HCT116 (cell line): Measurements from ENCODE around the gene FAM151B. TPM values are rescaled to one million over a fixed set of nuclear protein-coding genes. Genes with fewer than 3 reads are reported as not detected.

Experiments used
- ATAC-seq: fragments of 200-7000 bp; cut with Tn5 transposase; 2 replicates; pipeline ENCODE4 v1.9.1; 2020; ENCODE audit warnings: mild to moderate bottlenecking, moderate library complexity
- BruUV-seq: library from RNA; stranded (reverse); fragments of 400-500 nt; replicated peaks from 2 replicates; lab custom pipeline; 2021; lab: Mats Ljungman, UMichigan
- CTCF ChIA-PET: fragments of 300-600 bp; sonication (Branson Sonifier 250); formaldehyde crosslinking; loops from one replicate; lab custom pipeline; 2021; ENCODE audit warnings: antibody characterized with exemption; lab: Charles Lee
- POLR2A ChIA-PET: fragments of 300-600, 350-600 bp; sonication (Branson Sonifier 250); formaldehyde crosslinking; loops from one replicate; lab custom pipeline; 2021; ENCODE audit warnings: antibody characterized with exemption; lab: Charles Lee
- RAD21 ChIA-PET, 2 experiments: fragments of 300-600 bp; sonication (Branson Sonifier 250); formaldehyde crosslinking; loops; one replicate each; lab custom pipeline; 2023; ENCODE audit warnings: low total read pairs in 2 of 2; ENCODE audit not compliant: uncharacterized antibody in 2 of 2, unreplicated experiment in 2 of 2, low non-redundant PET in 1 of 2; lab: Charles Lee
- DNase-seq: peaks from one replicate; pipeline ENCODE4 v3.0.0-alpha.2; 2010; ENCODE audit warnings: low read depth, low spot score
- H2AFZ ChIP-seq: fragments of 200-600 bp; shearing (Covaris generic), sonication (generic); 2 replicates; pipeline ENCODE4 v1.6.1; 2017; ENCODE audit warnings: low read depth, mixed run types, mixed read lengths, antibody characterized with exemption, low read length; ENCODE audit not compliant: poor library complexity, severe bottlenecking
- H3K27ac ChIP-seq: 2 replicates; pipeline ENCODE4 v1.5.1; 2012; ENCODE audit warnings: low read depth, low read length
- H3K27me3 ChIP-seq: fragments of 200-600 bp; sonication (generic); 2 replicates; pipeline ENCODE4 v1.6.1; 2016; ENCODE audit warnings: mixed run types, low read length, mixed read lengths; ENCODE audit not compliant: insufficient read depth
- H3K36me3 ChIP-seq, 2 experiments: fragments of 200-500 bp in 1 of 2; fragments of 200-600 bp in 1 of 2; sonication (Bioruptor generic) in 1 of 2; sonication (generic) in 1 of 2; 2 replicates each; pipeline versions ENCODE4 v1.5.1 to v1.6.1; 2014 to 2016; ENCODE audit warnings: low read length in 2 of 2, inconsistent platforms in 1 of 2, mixed read lengths in 1 of 2, mixed run types in 1 of 2; ENCODE audit not compliant: insufficient read depth in 2 of 2, control insufficient read depth in 1 of 2
- H3K4me1 ChIP-seq, 2 experiments: fragments of 200-600 bp in 1 of 2; sonication (generic) in 1 of 2; 2 replicates each; pipeline versions ENCODE4 v1.5.1 to v1.6.1; 2012 to 2017; ENCODE audit warnings: low read length in 2 of 2, inconsistent platforms in 1 of 2, mild to moderate bottlenecking in 1 of 2, mixed read lengths in 1 of 2, mixed run types in 1 of 2, moderate library complexity in 1 of 2; ENCODE audit not compliant: insufficient read depth in 2 of 2, control insufficient read depth in 1 of 2
- H3K4me2 ChIP-seq: fragments of 200-600 bp; sonication (generic); 2 replicates; pipeline ENCODE4 v1.6.1; 2017; ENCODE audit warnings: mixed run types, low read length, mixed read lengths
- H3K4me3 ChIP-seq, 2 experiments: fragments of 200-600 bp in 1 of 2; sonication (generic) in 1 of 2; replicated peaks in 1 of 2; 2 replicates each; pipeline ENCODE4 v1.5.1; 2011 to 2016; ENCODE audit warnings: low read length in 2 of 2, control low read depth in 1 of 2, low read depth in 1 of 2, mild to moderate bottlenecking in 1 of 2, mixed read lengths in 1 of 2, mixed run types in 1 of 2
- H3K79me2 ChIP-seq: fragments of 200-600 bp; sonication (generic); 2 replicates; pipeline ENCODE4 v1.6.1; 2017; ENCODE audit warnings: mild to moderate bottlenecking, mixed run types, low read length, moderate library complexity, mixed read lengths; ENCODE audit not compliant: insufficient read depth
- H3K9ac ChIP-seq: fragments of 200-600 bp; sonication (generic); 2 replicates; pipeline ENCODE4 v1.6.1; 2016; ENCODE audit warnings: low read length, mixed read lengths
- H3K9me2 ChIP-seq: fragments of 200-600 bp; sonication (generic), shearing (Covaris generic); 2 replicates; pipeline ENCODE4 v1.6.1; 2017; ENCODE audit warnings: mixed run types, mild to moderate bottlenecking, moderate library complexity; ENCODE audit not compliant: insufficient read depth
- H3K9me3 ChIP-seq, 2 experiments: fragments of 200-500 bp in 1 of 2; fragments of 200-600 bp in 1 of 2; sonication (Bioruptor generic) in 1 of 2; sonication (generic) in 1 of 2; 2 replicates each; pipeline ENCODE4 v1.6.1; 2014 to 2017; ENCODE audit warnings: low read length in 2 of 2, mixed read lengths in 2 of 2, inconsistent platforms in 1 of 2, low read depth in 1 of 2, mild to moderate bottlenecking in 1 of 2, mixed run types in 1 of 2, moderate library complexity in 1 of 2; ENCODE audit not compliant: control insufficient read depth in 1 of 2, insufficient read depth in 1 of 2
- H4K20me1 ChIP-seq: fragments of 200-600 bp; sonication (generic), shearing (Covaris generic); 2 replicates; pipeline ENCODE4 v1.6.1; 2017; ENCODE audit warnings: mixed run types, mild to moderate bottlenecking, moderate library complexity; ENCODE audit not compliant: insufficient read depth
- CBX3 ChIP-seq: IDR thresholded peaks from 2 replicates; pipeline ENCODE4 v1.6.1; 2012; ENCODE audit warnings: low read depth
- CEBPB ChIP-seq: IDR thresholded peaks from 2 replicates; pipeline ENCODE4 v1.6.1; 2012; ENCODE audit warnings: low read depth
- CTCF ChIP-seq, 3 experiments: fragments of 200-600 bp in 1 of 3; sonication (generic) in 1 of 3; IDR thresholded peaks in 2 of 3; conservative IDR thresholded peaks in 1 of 3; 2 replicates each; pipeline ENCODE4 v1.5.1; 2012 to 2017; ENCODE audit warnings: low read depth in 2 of 3, low read length in 2 of 3, antibody characterized with exemption in 1 of 3, borderline replicate concordance in 1 of 3, control low read depth in 1 of 3, mild to moderate bottlenecking in 1 of 3, mixed read lengths in 1 of 3, mixed run types in 1 of 3, moderate library complexity in 1 of 3; ENCODE audit not compliant: insufficient read depth in 1 of 3
- EGR1 ChIP-seq: IDR thresholded peaks from 2 replicates; pipeline ENCODE4 v1.6.1; 2012; ENCODE audit warnings: low read depth
- EZH2phosphoT487 ChIP-seq: fragments of 200-600 bp; IDR thresholded peaks from 2 replicates; pipeline ENCODE4 v1.6.1; 2018; ENCODE audit warnings: antibody characterized with exemption, borderline replicate concordance
- FOSL1 ChIP-seq: IDR thresholded peaks from 2 replicates; pipeline ENCODE4 v1.6.1; 2012; ENCODE audit warnings: low read depth
- JUND ChIP-seq: IDR thresholded peaks from 2 replicates; pipeline ENCODE4 v1.6.1; 2012
- MAX ChIP-seq: IDR thresholded peaks from 2 replicates; pipeline ENCODE4 v1.6.1; 2012
- POLR2A ChIP-seq: IDR thresholded peaks from 2 replicates; pipeline ENCODE4 v1.7.0; 2011; ENCODE audit warnings: borderline replicate concordance; ENCODE audit not compliant: insufficient read depth, insufficient read length; ENCODE audit errors: extremely low read depth
- POLR2AphosphoS5 ChIP-seq: IDR thresholded peaks from 2 replicates; pipeline ENCODE4 v1.6.1; 2011; ENCODE audit warnings: mild to moderate bottlenecking, low read depth, low read length, moderate library complexity
- RAD21 ChIP-seq: IDR thresholded peaks from 2 replicates; pipeline ENCODE4 v1.6.1; 2012; ENCODE audit warnings: low read depth, mild to moderate bottlenecking
- REST ChIP-seq: IDR thresholded peaks from 2 replicates; pipeline ENCODE4 v1.6.1; 2012; ENCODE audit warnings: low read depth
- SIN3A ChIP-seq: IDR thresholded peaks from 2 replicates; pipeline ENCODE4 v1.6.1; 2012; ENCODE audit warnings: low read depth
- SRF ChIP-seq: IDR thresholded peaks from 2 replicates; pipeline ENCODE4 v1.6.1; 2012; ENCODE audit warnings: low read depth
- TCF7L2 ChIP-seq: IDR thresholded peaks from 2 replicates; pipeline ENCODE4 v1.7.0; 2011; ENCODE audit warnings: borderline replicate concordance, inconsistent platforms; ENCODE audit not compliant: insufficient read depth, insufficient read length; ENCODE audit errors: extremely low read depth
- YY1 ChIP-seq: IDR thresholded peaks from 2 replicates; pipeline ENCODE4 v1.6.1; 2011; ENCODE audit warnings: low read length, low read depth, moderate library complexity, mild to moderate bottlenecking; ENCODE audit not compliant: insufficient replicate concordance; ENCODE audit errors: extremely low read depth
- ZBTB33 ChIP-seq: IDR thresholded peaks from 2 replicates; pipeline ENCODE4 v1.6.1; 2011; ENCODE audit warnings: mild to moderate bottlenecking, low read length, moderate library complexity; ENCODE audit not compliant: insufficient replicate concordance; ENCODE audit errors: extremely low read depth
- ZFX ChIP-seq: fragments of 450-650 bp; IDR thresholded peaks from 2 replicates; pipeline ENCODE4 v1.6.1; 2017
- ZNF274 ChIP-seq: fragments of 200-500 bp; sonication (Bioruptor generic); IDR thresholded peaks from 2 replicates; pipeline ENCODE4 v1.6.1; 2014; ENCODE audit warnings: mild to moderate bottlenecking, low read depth, low read length, inconsistent platforms
- intact Hi-C: fragments of 100-400 bp; cut with micrococcal nuclease; formaldehyde crosslinking; loops from 2 replicates; pipeline ENCODE4 v1.10.0; 2022
- total RNA-seq: library from RNA; stranded (reverse); gene quantifications from one replicate; pipeline ENCODE4 v1.2.1, GENCODE V29; 2021; ENCODE audit not compliant: unreplicated experiment

FAM151B gene
- total RNA-seq, 1 experiment from 2014 or later = 1.2 TPM

- POLR2A ChIA-PET = no interaction called here
- Histone ChIP-seq H3K27ac (no peak overlapping the region), H3K27me3 (no peaks in the 10 kb centered on the region), H3K36me3 (no peaks in the 10 kb centered on the region), H3K4me2 (no peak overlapping the region), H2AFZ (no peak overlapping the region), H3K79me2 (no peaks in the 10 kb centered on the region), H3K9me3 (no peaks in the 10 kb centered on the region), H3K4me3 (no peak overlapping the region), H3K9ac (no peak overlapping the region), H3K9me2 (no peaks in the 10 kb centered on the region), H4K20me1 (no peaks in the 10 kb centered on the region), H3K4me1 (no peaks in the 10 kb centered on the region)
- ATAC-seq (no peak), DNase-seq (no peak)
- TF ChIP-seq CBX3 = no peak
- no peak for TF ChIP-seq EZH2phosphoT487
- TF ChIP-seq MAX = no peak
- TF ChIP-seq ZNF274 = no peak
- TF ChIP-seq CEBPB = no peak
- no peak for TF ChIP-seq POLR2AphosphoS5
- TF ChIP-seq ZBTB33 = no peak
- TF ChIP-seq JUND = no peak
- TF ChIP-seq TCF7L2 = no peak
- no peak for TF ChIP-seq EGR1
- TF ChIP-seq POLR2A = no peak
- TF ChIP-seq REST = no peak
- TF ChIP-seq ZFX = no peak
- no peak for TF ChIP-seq FOSL1
- TF ChIP-seq RAD21 = no peak
- TF ChIP-seq YY1 = no peak
- TF ChIP-seq CTCF (IDR thresholded peaks at IDR 0.05 in 2 of 3, conservative IDR thresholded peaks at IDR 0.05 in 1 of 3; ENCODE audit: borderline replicate concordance in 1 of 3, insufficient read depth in 1 of 3, low read depth in 2 of 3, low read length in 2 of 3) = no peak
- no peak for TF ChIP-seq SRF
- TF ChIP-seq SIN3A = no peak
- BruUV-seq = no TSS peak
- intact Hi-C loops = no loop called here
- CTCF ChIA-PET = no interaction called here
- RAD21 ChIA-PET = no interaction called here
Observed at GRCh38 chr5:80540691-80541090, 52.8 kb downstream of the FAM151B start.
